Prostate gland (tissue), 2 donors: ENCODE data around the gene LHX1. TPM values are rescaled to one million over a fixed set of nuclear protein-coding genes. Genes with fewer than 3 reads are reported as not detected.

Source experiments
- DNase-seq: peaks from one replicate; pipeline ENCODE4 v3.0.0-alpha.2; 2019; ENCODE audit warnings: low spot score
- H3K27ac ChIP-seq, 2 donors: fragments of 200-600 bp; sonication (generic); 2 replicates each; pipeline ENCODE4 v1.5.1; 2017 to 2019
- H3K27me3 ChIP-seq: fragments of 200-600 bp; sonication (generic); replicated peaks from 2 replicates; pipeline ENCODE4 v1.5.1; 2019; ENCODE audit not compliant: insufficient read depth
- H3K36me3 ChIP-seq, 2 donors: fragments of 200-600 bp; sonication (generic); 1 replicate in 1 of 2; 2 replicates in 1 of 2; pipeline versions ENCODE4 v1.5.1 to v1.8.1; 2017 to 2019
- H3K4me1 ChIP-seq: fragments of 200-600 bp; sonication (generic); replicated peaks from 2 replicates; pipeline ENCODE4 v1.5.1; 2019
- H3K4me3 ChIP-seq, 2 donors: fragments of 200-600 bp; sonication (generic); 2 replicates each; pipeline ENCODE4 v1.5.1; 2017 to 2019
- H3K9me3 ChIP-seq: fragments of 200-600 bp; sonication (generic); 2 replicates; pipeline ENCODE4 v1.5.1; 2017
- CTCF ChIP-seq, 4 experiments: fragments of 200-600 bp in 2 of 4; fragments of 450-650 bp in 2 of 4; sonication (generic) in 2 of 4; IDR thresholded peaks; 1 replicate in 3 of 4; 2 replicates in 1 of 4; pipeline ENCODE4 v1.5.1; 2016 to 2019; ENCODE audit warnings: antibody characterized with exemption in 4 of 4, mild to moderate bottlenecking in 2 of 4, moderate library complexity in 2 of 4
- POLR2A ChIP-seq: fragments of 450-650 bp; IDR thresholded peaks from one replicate; pipeline ENCODE4 v1.6.1; 2016; ENCODE audit warnings: antibody characterized with exemption, mild to moderate bottlenecking
- POLR2AphosphoS5 ChIP-seq: sonication (generic); formaldehyde crosslinking; IDR thresholded peaks from one replicate; pipeline ENCODE4 v1.6.1; 2017; ENCODE audit warnings: antibody characterized with exemption
- WGBS: methylation state at CpG from one replicate; pipeline ENCODE4 v1.1.5; 2018; 5-methylcytosine and 5-hydroxymethylcytosine counted together
- intact Hi-C: fragments of 100-400 bp; cut with DNase I; formaldehyde crosslinking; loops from one replicate; pipeline ENCODE4 v1.14.2; 2022
- total RNA-seq, 2 donors: library from RNA; depleted of rRNA; stranded (reverse); fragments of >200 nt; gene quantifications; one replicate each; pipeline ENCODE4 v1.1.0, GENCODE V29; 2016

LHX1 gene
- total RNA-seq, 2 donors from 2014 or later = not detected

- no peaks in the 10 kb centered on the region for H3K9me3 ChIP-seq
- no peak for TF ChIP-seq POLR2A
- TF ChIP-seq CTCF (IDR thresholded peaks at IDR 0.05) = no peak
- no peak for TF ChIP-seq POLR2AphosphoS5
- DNase-seq = no peak
- intact Hi-C loops = no loop called here
- no peak overlapping the region for H3K4me3 ChIP-seq
- H3K27ac ChIP-seq = no peak overlapping the region
- 61% methylated on average over 13 of the region's 13 CpGs for WGBS
- H3K27me3 ChIP-seq = no peaks in the 10 kb centered on the region
- no peaks in the 10 kb centered on the region for H3K4me1 ChIP-seq
- no peaks in the 10 kb centered on the region for H3K36me3 ChIP-seq
Observed at GRCh38 chr17:36890398-36891168, 46.7 kb upstream of the LHX1 start.

- H3K27me3 ChIP-seq = no peaks in the 10 kb centered on the region
- DNase-seq = no peak
- H3K4me1 ChIP-seq = no peaks in the 10 kb centered on the region
- H3K27ac ChIP-seq = no peak overlapping the region
- no peaks in the 10 kb centered on the region for H3K9me3 ChIP-seq
- intact Hi-C loops = no loop called here
- H3K4me3 ChIP-seq = no peak overlapping the region
- no peaks in the 10 kb centered on the region for H3K36me3 ChIP-seq
- 77% methylated on average over 7 of the region's 7 CpGs for WGBS
- TF ChIP-seq POLR2AphosphoS5 = no peak
- no peak for TF ChIP-seq POLR2A
- TF ChIP-seq CTCF (IDR thresholded peaks at IDR 0.05) = no peak
Observed at GRCh38 chr17:36892112-36892838, 45.0 kb upstream of the LHX1 start.

GRCh38 chr17:36894177-36894576 lies 43.1 kb upstream of the LHX1 start:
- 78% methylated on average over 9 of the region's 9 CpGs for WGBS
- intact Hi-C loops = no loop called here
- no peak overlapping the region for H3K4me3 ChIP-seq
- no peaks in the 10 kb centered on the region for H3K9me3 ChIP-seq
- no peaks in the 10 kb centered on the region for H3K36me3 ChIP-seq
- no peak overlapping the region for H3K27ac ChIP-seq
- no peaks in the 10 kb centered on the region for H3K27me3 ChIP-seq
- DNase-seq = no peak
- TF ChIP-seq POLR2AphosphoS5 (no peak), POLR2A (no peak), CTCF (IDR thresholded peaks at IDR 0.05) (no peak)
- no peaks in the 10 kb centered on the region for H3K4me1 ChIP-seq

GRCh38 chr17:36894925-36895324 lies 42.4 kb upstream of the LHX1 start:
- intact Hi-C loops = no loop called here
- Histone ChIP-seq H3K4me1 (no peaks in the 10 kb centered on the region), H3K36me3 (no peaks in the 10 kb centered on the region), H3K9me3 (no peaks in the 10 kb centered on the region), H3K27ac (no peak overlapping the region), H3K4me3 (no peak overlapping the region), H3K27me3 (no peaks in the 10 kb centered on the region)
- WGBS = 64% methylated on average over 5 of the region's 5 CpGs
- DNase-seq = no peak
- TF ChIP-seq POLR2A (no peak), POLR2AphosphoS5 (no peak), CTCF (IDR thresholded peaks at IDR 0.05) (no peak)
